SK-N-MC (cell line): Measurements from ENCODE around the gene AMHR2.
"Not testable (repeated sequence)": the region's sequence is repeated elsewhere in the genome, so short reads cannot be mapped to it uniquely, and the experiment has no call there.

Source experiments
- DNase-seq: peaks from one replicate; pipeline ENCODE4 v3.0.0-alpha.2; 2011; ENCODE audit warnings: low read depth, low spot score
- H3K27ac ChIP-seq: fragments of 200-600 bp; sonication (generic); 2 replicates; pipeline ENCODE4 v1.5.1; 2016; ENCODE audit warnings: mixed run types
- H3K36me3 ChIP-seq: fragments of 200-600 bp; sonication (generic); 2 replicates; pipeline ENCODE4 v1.6.1; 2017; ENCODE audit warnings: antibody characterized with exemption, low read length, mixed read lengths; ENCODE audit not compliant: insufficient read depth
- H3K4me3 ChIP-seq: fragments of 200-600 bp; sonication (generic); 2 replicates; pipeline ENCODE4 v1.5.1; 2016
- H3K9ac ChIP-seq: fragments of 200-600 bp; sonication (generic); 2 replicates; pipeline ENCODE4 v1.8.0; 2017; ENCODE audit warnings: mixed run types, mixed read lengths; ENCODE audit not compliant: insufficient read length
- H3K9me3 ChIP-seq: fragments of 200-600 bp; sonication (generic); 2 replicates; pipeline ENCODE4 v1.6.1; 2017; ENCODE audit warnings: low read depth, mild to moderate bottlenecking, antibody characterized with exemption, low read length, moderate library complexity, mixed read lengths
- EZH2 ChIP-seq: fragments of 200-600 bp; sonication (generic); IDR thresholded peaks from one replicate; pipeline ENCODE4 v1.6.1; 2017; ENCODE audit warnings: antibody characterized with exemption
- FOXP2 ChIP-seq: optimal IDR thresholded peaks from 2 replicates; pipeline ENCODE3; 2011; ENCODE audit warnings: mild to moderate bottlenecking, moderate library complexity; ENCODE audit not compliant: insufficient read depth; ENCODE audit errors: extremely low read length, control extremely low read depth
- POLR2AphosphoS5 ChIP-seq: IDR thresholded peaks from 2 replicates; pipeline ENCODE4 v1.6.1; 2012; ENCODE audit warnings: mild to moderate bottlenecking, low read depth, low read length, borderline replicate concordance

The AMHR2 gene

DNA sequence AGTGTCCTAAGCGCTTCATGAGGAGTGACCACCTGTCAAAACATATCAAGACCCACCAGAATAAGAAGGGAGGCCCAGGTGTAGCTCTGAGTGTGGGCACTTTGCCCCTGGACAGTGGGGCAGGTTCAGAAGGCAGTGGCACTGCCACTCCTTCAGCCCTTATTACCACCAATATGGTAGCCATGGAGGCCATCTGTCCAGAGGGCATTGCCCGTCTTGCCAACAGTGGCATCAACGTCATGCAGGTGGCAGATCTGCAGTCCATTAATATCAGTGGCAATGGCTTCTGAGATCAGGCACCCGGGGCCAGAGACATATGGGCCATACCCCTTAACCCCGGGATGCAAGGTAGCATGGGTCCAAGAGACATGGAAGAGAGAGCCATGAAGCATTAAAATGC is 12.7 kb upstream of the AMHR2 start:
- no peak overlapping the region for H3K27ac ChIP-seq
- TF ChIP-seq EZH2 = no peak
- no peak for TF ChIP-seq POLR2AphosphoS5
- no peak for TF ChIP-seq FOXP2
- DNase-seq = no peak
- H3K36me3 ChIP-seq = peaks cover 51% of the 10 kb centered on the region
- H3K9ac ChIP-seq = no peak overlapping the region
- H3K9me3 ChIP-seq = no peaks in the 10 kb centered on the region
- no peak overlapping the region for H3K4me3 ChIP-seq

GRCh38 chr12:53413485-53414204 is 10.0 kb upstream of the AMHR2 start:
- H3K4me3 ChIP-seq = peak overlapping the region; percentile 34
- peaks cover 33% of the 10 kb centered on the region for H3K36me3 ChIP-seq
- H3K9me3 ChIP-seq = no peaks in the 10 kb centered on the region
- no peak overlapping the region for H3K9ac ChIP-seq
- DNase-seq = peak; percentile 52
- H3K27ac ChIP-seq = peak overlapping the region; percentile 80
- no peak for TF ChIP-seq FOXP2
- TF ChIP-seq POLR2AphosphoS5 = no peak
- TF ChIP-seq EZH2 = no peak

GRCh38 chr12:53414756-53415417 is 8.8 kb upstream of the AMHR2 start:
- H3K4me3 ChIP-seq = peak overlapping the region; percentile 49
- peak overlapping the region; percentile 5 for H3K9ac ChIP-seq
- peaks cover 22% of the 10 kb centered on the region for H3K36me3 ChIP-seq
- peak overlapping the region; percentile 80 for H3K27ac ChIP-seq
- DNase-seq = peak; percentile 35
- TF ChIP-seq POLR2AphosphoS5 (no peak), FOXP2 (no peak)
- no peaks in the 10 kb centered on the region for H3K9me3 ChIP-seq

DNA sequence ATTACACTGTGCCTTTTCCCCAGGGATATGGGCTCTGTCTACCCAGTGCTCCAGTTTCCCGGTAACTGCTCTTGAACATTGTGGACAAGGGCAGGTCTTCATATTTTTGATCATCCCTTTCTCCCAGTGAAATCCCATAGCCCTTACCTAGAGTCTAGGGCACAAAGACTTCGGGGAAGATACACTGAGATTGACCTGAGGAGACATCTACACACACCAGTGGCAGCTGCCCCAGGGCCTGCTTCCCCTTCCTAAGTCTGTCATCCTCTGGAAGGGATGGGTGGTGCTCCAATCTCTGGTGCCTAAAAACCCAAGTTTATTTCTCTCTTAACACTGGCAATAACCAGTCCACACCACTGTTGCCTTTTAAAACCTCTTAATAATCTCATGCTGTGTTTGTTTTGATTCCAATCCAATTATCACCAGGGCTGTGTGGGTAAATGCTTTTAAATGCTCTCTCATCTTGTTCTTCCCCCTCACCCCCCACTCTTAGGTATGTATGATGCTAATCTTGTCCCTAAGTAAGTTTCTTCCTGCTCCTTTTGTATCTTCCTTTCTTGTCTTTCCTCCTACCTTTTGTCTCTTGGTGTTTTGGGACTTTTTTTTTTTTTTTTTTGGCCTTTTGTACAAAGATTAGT is 7.8 kb upstream of the AMHR2 start:
- not testable (repeated sequence) for DNase-seq, H3K9ac ChIP-seq
- H3K27ac ChIP-seq = peak overlapping the region; percentile 80

GRCh38 chr12:53417291-53417816 is 6.3 kb upstream of the AMHR2 start:
- H3K9me3 ChIP-seq, H3K36me3 ChIP-seq, H3K27ac ChIP-seq, H3K9ac ChIP-seq, H3K4me3 ChIP-seq, DNase-seq: not testable (repeated sequence)

More for the DNA sequence above, 7.8 kb upstream of the AMHR2 start:
- H3K9me3 ChIP-seq = not testable (repeated sequence)
- H3K36me3 ChIP-seq = peaks cover 15% of the 10 kb centered on the region
- H3K4me3 ChIP-seq = peak overlapping the region; percentile 49

GRCh38 chr12:53418221-53418620 is 5.4 kb upstream of the AMHR2 start:
- Histone ChIP-seq H3K9me3 (no peaks in the 10 kb centered on the region), H3K4me3 (no peak overlapping the region), H3K27ac (no peak overlapping the region), H3K9ac (no peak overlapping the region), H3K36me3 (no peaks in the 10 kb centered on the region)
- DNase-seq = no peak
- TF ChIP-seq POLR2AphosphoS5 (no peak), EZH2 (no peak), FOXP2 (no peak)

DNA sequence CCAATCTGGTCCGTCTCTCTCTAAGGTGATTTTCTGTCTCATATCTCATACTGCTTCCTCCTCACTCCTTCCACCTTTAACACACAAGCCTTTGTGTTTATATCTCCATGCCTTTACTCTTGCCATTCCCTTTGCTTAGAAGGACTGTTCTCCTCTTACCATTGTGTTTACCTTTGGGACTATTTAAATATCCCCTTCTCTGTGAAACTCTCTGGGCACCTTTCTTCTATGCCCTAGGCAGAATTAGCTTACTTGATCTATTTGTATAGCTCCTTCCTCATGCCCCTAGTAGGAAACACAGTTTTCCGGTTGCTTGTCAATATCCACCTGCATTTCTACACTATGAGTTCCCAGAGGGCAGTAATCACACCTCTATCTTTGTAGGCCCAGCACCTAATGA is 3.9 kb upstream of the AMHR2 start:
- DNase-seq = no peak
- no peak overlapping the region for H3K4me3 ChIP-seq
- no peaks in the 10 kb centered on the region for H3K36me3 ChIP-seq
- H3K9ac ChIP-seq = no peak overlapping the region
- TF ChIP-seq FOXP2 (no peak), EZH2 (no peak), POLR2AphosphoS5 (no peak)
- H3K9me3 ChIP-seq = no peaks in the 10 kb centered on the region
- no peak overlapping the region for H3K27ac ChIP-seq

DNA sequence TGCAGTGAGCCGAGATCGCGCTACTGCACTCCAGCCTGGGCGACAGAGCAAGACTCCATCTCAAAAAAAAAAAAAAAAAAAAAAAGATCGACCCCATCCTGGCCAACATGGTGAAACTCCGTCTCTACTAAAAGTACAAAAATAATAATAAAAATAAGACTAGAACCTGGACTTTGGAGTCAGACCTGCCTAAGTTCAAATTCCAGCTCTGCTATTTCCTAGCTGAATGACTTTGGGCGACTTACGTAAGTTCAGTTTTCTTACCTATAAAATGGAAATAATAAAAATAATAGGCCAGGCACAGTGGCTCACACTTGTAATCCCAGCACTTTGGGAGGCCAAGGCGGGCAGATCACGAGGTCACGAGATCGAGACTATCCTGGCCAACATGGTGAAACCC is 1.4 kb upstream of the AMHR2 start:
- not testable (repeated sequence) for H3K9me3 ChIP-seq, H3K4me3 ChIP-seq, DNase-seq, H3K27ac ChIP-seq, H3K36me3 ChIP-seq, H3K9ac ChIP-seq
